G401.6 (cell line): ENCODE results near the gene KRT33B.

ENCODE experiments used
- FAIRE-seq: peaks from 2 replicates; lab custom pipeline; 2012; peaks lifted over from hg19 to GRCh38; lab: Jason Lieb, UNC

Gene KRT33B

GRCh38 chr17:41345992-41346391 lies 23.6 kb downstream of the KRT33B start:
- FAIRE-seq = no peak

- no peak for FAIRE-seq
These were observed 26.6 kb downstream of the KRT33B start for GRCh38 chr17:41343029-41343428.

- FAIRE-seq = no peak
These were observed 28.4 kb downstream of the KRT33B start for GRCh38 chr17:41340934-41341861.

GRCh38 chr17:41340494-41340893 lies 29.1 kb downstream of the KRT33B start:
- no peak for FAIRE-seq

- FAIRE-seq = no peak
These were observed 29.9 kb downstream of the KRT33B start for GRCh38 chr17:41339571-41340172.

- no peak for FAIRE-seq
These were observed 30.6 kb downstream of the KRT33B start for GRCh38 chr17:41338961-41339485.

- no peak for FAIRE-seq
These were observed 33.9 kb downstream of the KRT33B start for GRCh38 chr17:41335747-41336146.

GRCh38 chr17:41334385-41335305 lies 35.0 kb downstream of the KRT33B start:
- FAIRE-seq = no peak

GRCh38 chr17:41333836-41334235 lies 35.8 kb downstream of the KRT33B start:
- FAIRE-seq = no peak

GRCh38 chr17:41333098-41333497 lies 36.5 kb downstream of the KRT33B start:
- FAIRE-seq = no peak

GRCh38 chr17:41332239-41332638 lies 37.4 kb downstream of the KRT33B start:
- no peak for FAIRE-seq

- no peak for FAIRE-seq
These were observed 38.0 kb downstream of the KRT33B start for GRCh38 chr17:41331606-41332005.

GRCh38 chr17:41329279-41329948 lies 40.2 kb downstream of the KRT33B start:
- FAIRE-seq = no peak

- FAIRE-seq = no peak
These were observed 41.4 kb downstream of the KRT33B start for GRCh38 chr17:41328207-41328606.

GRCh38 chr17:41327411-41328120 lies 42.0 kb downstream of the KRT33B start:
- FAIRE-seq = no peak

- no peak for FAIRE-seq
These were observed 43.2 kb downstream of the KRT33B start for GRCh38 chr17:41326173-41327145.

GRCh38 chr17:41325611-41326010 lies 44.0 kb downstream of the KRT33B start:
- no peak for FAIRE-seq

- FAIRE-seq = no peak
These were observed 44.5 kb downstream of the KRT33B start for GRCh38 chr17:41325126-41325525.

- no peak for FAIRE-seq
These were observed 45.2 kb downstream of the KRT33B start for GRCh38 chr17:41324180-41325075.
